ENCODE measurements around the gene CDKN1C. TPM values are rescaled to one million over a fixed set of nuclear protein-coding genes. Genes with fewer than 3 reads are reported as not detected.

The CDKN1C gene
- total RNA-seq, 1 donor from 2014 or later = 18.1 TPM

DNA sequence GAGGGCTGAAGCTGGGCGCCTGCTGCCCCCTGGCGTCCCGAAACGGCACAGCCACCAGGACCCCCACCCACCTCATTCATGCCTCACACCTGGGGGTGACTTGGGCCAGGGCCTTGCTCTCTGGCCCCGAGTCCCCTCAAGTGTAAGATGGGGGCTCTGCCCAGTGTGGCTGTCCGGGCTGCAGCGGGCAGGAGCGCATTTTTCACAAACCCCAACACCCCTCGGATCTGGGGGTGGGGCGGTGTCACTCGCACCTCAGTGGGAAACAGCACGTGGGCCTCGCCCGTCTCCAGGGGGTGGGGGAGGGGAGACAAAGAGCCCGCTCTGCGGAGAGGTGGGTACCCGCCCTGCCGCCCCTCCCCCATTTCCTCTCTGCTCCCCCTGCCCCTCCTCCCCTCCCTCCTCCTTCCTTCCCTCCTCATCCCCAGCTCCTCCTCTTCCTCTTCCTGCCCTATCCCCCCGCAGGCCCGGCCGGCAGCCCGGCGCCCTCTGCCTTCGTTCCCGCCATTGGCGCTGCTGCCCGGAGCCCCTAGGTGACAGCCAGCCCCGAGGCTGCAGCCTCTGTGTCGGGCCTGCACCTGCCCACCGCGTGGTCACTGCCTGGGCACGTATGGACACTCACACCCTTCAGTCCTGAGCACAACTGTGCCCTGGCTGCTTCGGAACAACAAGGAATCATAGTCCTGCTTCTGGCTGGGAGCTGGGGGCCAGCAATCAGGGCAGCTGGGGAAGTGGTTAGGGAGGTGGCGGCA, 6.8 kb upstream of the CDKN1C start:
- Histone ChIP-seq H3K36me3 (no peaks in the 10 kb centered on the region), H3K27me3 (no peaks in the 10 kb centered on the region), H3K9me3 (no peaks in the 10 kb centered on the region), H3K4me3 (peak overlapping the region; percentile 57 to 66), H3K4me1 (peaks cover 3 to 11% of the 10 kb centered on the region in 2 donors), H3K27ac (peak overlapping the region in 1 of 2 donors; percentile 55)
- DNase-seq (ENCODE audit: low spot score in 2 of 2) = no peak
- intact Hi-C loops (cut with DNase I) = loop anchor here (1.0 kb wide), 1 partner anchor 360 kb away; no protein-coding TSS in a partner anchor
- TF ChIP-seq, protein P1, sequence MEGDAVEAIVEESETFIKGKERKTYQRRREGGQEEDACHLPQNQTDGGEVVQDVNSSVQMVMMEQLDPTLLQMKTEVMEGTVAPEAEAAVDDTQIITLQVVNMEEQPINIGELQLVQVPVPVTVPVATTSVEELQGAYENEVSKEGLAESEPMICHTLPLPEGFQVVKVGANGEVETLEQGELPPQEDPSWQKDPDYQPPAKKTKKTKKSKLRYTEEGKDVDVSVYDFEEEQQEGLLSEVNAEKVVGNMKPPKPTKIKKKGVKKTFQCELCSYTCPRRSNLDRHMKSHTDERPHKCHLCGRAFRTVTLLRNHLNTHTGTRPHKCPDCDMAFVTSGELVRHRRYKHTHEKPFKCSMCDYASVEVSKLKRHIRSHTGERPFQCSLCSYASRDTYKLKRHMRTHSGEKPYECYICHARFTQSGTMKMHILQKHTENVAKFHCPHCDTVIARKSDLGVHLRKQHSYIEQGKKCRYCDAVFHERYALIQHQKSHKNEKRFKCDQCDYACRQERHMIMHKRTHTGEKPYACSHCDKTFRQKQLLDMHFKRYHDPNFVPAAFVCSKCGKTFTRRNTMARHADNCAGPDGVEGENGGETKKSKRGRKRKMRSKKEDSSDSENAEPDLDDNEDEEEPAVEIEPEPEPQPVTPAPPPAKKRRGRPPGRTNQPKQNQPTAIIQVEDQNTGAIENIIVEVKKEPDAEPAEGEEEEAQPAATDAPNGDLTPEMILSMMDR (IDR thresholded peaks at IDR 0.05) = peak; percentile 92 to 95 (median 92)

DNA sequence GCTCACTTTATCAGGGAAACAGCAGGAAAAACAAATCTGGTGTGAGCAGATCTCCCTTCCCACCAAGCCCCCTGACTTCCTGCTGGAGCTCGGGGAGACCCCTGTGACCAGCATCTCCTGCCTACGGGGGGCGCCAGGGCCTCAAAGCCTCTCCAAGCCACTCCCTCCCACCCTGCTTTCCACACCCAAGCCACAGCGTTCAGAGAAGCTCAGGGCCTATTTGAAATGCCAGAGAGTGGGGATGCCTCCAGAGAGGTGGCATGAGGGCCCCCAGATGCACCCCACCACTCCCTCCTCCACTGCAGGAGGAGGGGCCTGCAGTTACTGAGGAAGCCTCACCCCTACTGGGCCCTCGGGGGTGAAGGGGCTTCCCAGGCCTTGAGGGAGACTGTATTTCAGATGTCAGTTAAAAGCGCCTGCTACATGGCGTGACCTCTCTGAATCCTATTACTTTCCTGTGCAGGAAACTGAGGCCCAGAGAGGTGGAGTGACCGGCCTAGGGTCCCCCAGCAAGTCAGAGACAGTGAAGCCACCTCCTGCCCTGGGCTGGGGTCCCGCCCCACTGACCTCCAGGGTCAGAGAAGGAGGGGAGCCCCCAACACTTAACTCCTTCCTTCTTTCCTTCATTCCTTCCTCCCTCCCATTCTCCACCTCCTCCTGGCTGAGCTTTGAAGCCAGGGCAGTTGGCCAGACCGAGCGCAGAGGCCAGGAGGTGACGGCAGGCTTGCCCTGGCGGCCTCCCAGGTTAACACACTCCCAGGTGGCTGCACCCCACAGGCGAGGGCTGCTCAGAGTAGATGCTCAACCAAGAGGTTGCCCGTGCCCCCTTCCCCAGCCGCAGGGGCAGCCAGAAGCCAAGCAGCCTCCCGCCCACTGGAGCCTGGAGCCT, 6.0 kb upstream of the CDKN1C start:
- peak overlapping the region; percentile 57 to 66 for H3K4me3 ChIP-seq
- H3K27me3 ChIP-seq = no peaks in the 10 kb centered on the region
- no peaks in the 10 kb centered on the region for H3K36me3 ChIP-seq
- peaks cover 3 to 11% of the 10 kb centered on the region in 2 donors for H3K4me1 ChIP-seq
- TF ChIP-seq, protein P1 (IDR thresholded peaks at IDR 0.05) = no peak
- DNase-seq (ENCODE audit: low spot score in 2 of 2) = no peak
- intact Hi-C loops (cut with DNase I) = loop anchor here (1.0 kb wide), 1 partner anchor 359 kb away; no protein-coding TSS in a partner anchor
- H3K9me3 ChIP-seq = no peaks in the 10 kb centered on the region
- peak overlapping the region in 1 of 2 donors; percentile 55 for H3K27ac ChIP-seq

DNA sequence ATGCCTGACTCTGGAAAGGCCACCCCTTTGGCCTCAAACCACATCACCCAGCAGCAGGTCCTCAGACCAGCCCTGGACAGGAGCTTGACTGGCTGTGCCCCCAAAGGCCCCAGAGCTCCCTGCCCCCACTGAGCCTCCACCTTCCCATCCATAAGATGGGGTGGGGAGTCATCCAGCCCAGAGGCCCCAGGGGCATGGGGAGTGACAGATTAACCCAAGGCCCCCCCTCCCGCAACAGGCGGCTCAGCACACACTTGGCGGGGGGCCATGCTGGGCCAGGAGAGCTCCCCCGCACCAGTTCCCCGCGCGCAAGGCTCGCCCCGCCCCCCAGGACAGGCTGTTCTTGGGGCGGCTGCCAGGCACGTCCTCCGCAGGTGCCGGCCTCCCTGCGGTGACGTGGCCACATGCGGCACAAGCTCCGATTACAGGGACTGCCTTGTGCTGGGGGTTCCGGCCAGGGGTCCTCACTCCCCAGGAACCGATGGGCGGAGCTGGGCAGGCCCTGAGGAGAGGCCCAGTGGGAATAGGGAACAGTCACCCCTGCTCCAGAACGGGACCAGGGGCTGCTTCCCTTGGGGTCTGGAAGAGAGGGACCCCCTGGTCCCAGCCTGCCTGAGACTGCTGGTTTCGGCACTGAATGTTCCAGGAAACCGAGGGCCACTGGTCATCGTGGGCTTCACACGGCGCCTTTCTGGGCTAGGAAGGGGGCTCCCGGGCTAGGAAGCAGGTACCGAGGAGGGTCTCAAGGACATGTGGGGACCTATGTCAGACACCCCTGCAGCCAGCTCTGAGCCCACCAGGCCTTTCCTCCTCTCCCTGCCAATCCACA, 5.1 kb upstream of the CDKN1C start:
- H3K9me3 ChIP-seq = no peaks in the 10 kb centered on the region
- H3K36me3 ChIP-seq = no peaks in the 10 kb centered on the region
- TF ChIP-seq, protein P1 (IDR thresholded peaks at IDR 0.05) = no peak
- no peak for DNase-seq (ENCODE audit: low spot score in 2 of 2)
- H3K4me3 ChIP-seq = no peak overlapping the region
- peaks cover 3 to 14% of the 10 kb centered on the region in 2 donors for H3K4me1 ChIP-seq
- H3K27me3 ChIP-seq = no peaks in the 10 kb centered on the region
- intact Hi-C loops (cut with DNase I) = no loop called here
- H3K27ac ChIP-seq = no peak overlapping the region

DNA sequence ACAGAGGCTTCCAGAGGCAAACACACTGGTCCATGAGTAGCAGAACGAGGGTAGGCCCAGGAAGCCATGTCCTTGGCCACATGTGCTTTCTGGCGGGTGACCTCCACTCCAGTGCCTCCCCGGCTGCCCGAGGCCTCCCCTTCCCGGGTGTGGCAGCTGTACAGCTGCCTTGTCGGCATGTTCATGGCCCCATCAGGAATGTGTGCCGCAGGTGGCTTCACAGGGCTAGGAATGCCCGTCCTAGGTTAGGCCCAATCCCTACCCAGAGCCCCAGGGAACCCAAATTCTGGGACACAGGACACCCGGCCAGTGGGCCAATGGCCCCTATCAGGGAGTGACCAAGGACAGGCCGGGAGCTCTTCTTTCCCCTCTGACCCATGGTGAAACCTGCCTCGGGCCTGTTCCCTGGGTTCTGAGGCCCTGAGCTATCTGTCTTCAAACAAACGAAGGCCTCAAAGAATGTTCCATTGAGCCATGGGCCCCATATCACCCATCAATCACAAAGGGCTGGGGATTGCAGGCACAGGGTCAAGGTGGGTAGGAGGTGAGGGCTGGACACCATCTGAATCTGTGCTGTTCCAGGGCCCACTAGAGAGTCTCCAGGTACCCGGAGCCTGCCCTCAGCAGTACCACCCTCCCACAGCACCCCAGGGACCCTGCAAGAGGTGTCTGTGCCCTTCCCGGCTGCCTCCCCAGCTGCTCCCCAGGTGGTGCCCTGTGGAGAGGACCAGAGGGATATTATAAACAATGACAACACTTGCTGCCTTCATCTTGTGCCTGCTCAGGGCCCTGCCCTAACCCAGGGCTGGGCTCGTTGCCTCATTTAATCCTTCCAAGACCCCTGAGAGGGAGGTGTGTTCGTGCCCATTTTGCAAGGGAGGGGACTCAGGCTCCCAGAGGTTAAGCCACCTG, 4.0 kb upstream of the CDKN1C start:
- no peak for DNase-seq (ENCODE audit: low spot score in 2 of 2)
- no peaks in the 10 kb centered on the region for H3K27me3 ChIP-seq
- no peaks in the 10 kb centered on the region for H3K36me3 ChIP-seq
- no peaks in the 10 kb centered on the region for H3K9me3 ChIP-seq
- H3K4me3 ChIP-seq = no peak overlapping the region
- peaks cover 3 to 14% of the 10 kb centered on the region in 2 donors for H3K4me1 ChIP-seq
- H3K27ac ChIP-seq = no peak overlapping the region
- TF ChIP-seq, protein P1 (IDR thresholded peaks at IDR 0.05) = no peak
- intact Hi-C loops (cut with DNase I) = loop anchor here (5.0 to 10.0 kb wide), 3 partner anchors 485 to 1125 kb away; partner anchors contain the start of genes CTSD and TSSC4
